K562 (cell line): ENCODE results near the gene ARSK. TPM values are rescaled to one million over a fixed set of nuclear protein-coding genes. Genes with fewer than 3 reads are reported as not detected.
A peak's percentile ranks its signal among the peaks of the same experiment; 100 is the strongest.

ENCODE experiments used
- ATAC-seq: fragments of 200-7000 bp; cut with Tn5 transposase; 3 replicates; pipeline ENCODE4 v1.9.1; 2020; ENCODE audit warnings: moderate library complexity
- Bru-seq: library from RNA; stranded (reverse); fragments of 400-500 nt; gene quantifications from one replicate; lab custom pipeline; 2021; lab: Mats Ljungman, UMichigan
- BruChase-seq, 2 experiments: library from RNA; stranded (reverse); fragments of 400-500 nt; gene quantifications; one replicate each; lab custom pipeline; 2021; lab: Mats Ljungman, UMichigan
- BruUV-seq: library from RNA; stranded (reverse); fragments of 400-500 nt; replicated peaks from 2 replicates; lab custom pipeline; 2021; lab: Mats Ljungman, UMichigan
- CTCF ChIA-PET: fragments of 300-600 bp; formaldehyde crosslinking; extraction: SDS; loops from one replicate; lab custom pipeline; 2021; ENCODE audit warnings: low intra/inter-chr PET ratio; lab: Yijun Ruan, JAX
- POLR2A ChIA-PET: fragments of 300-600, 350-650 bp; sonication (Branson Sonifier 250); formaldehyde crosslinking; extraction: SDS; loops from one replicate; lab custom pipeline; 2021; ENCODE audit warnings: antibody characterized with exemption, inconsistent platforms; lab: Yijun Ruan, JAX
- DNase-seq, 4 experiments: peaks; one replicate each; pipeline versions ENCODE4 v3.0.0 to v3.0.0-alpha.2; 2011 to 2018; ENCODE audit warnings: low spot score in 3 of 4, mixed read lengths in 3 of 4; ENCODE audit errors: extremely low read depth in 1 of 4
- FAIRE-seq: peaks from 2 replicates; lab custom pipeline; 2011; peaks lifted over from hg19 to GRCh38; lab: Jason Lieb, UNC
- H2AFZ ChIP-seq: 2 replicates; pipeline ENCODE4 v1.6.0; 2011; ENCODE audit warnings: low read depth, low read length, control low read depth, inconsistent platforms
- H3K27ac ChIP-seq: fragments of 200-600 bp; 3 replicates; pipeline ENCODE4 v1.8.0; 2011; ENCODE audit warnings: low read depth, mild to moderate bottlenecking, control low read depth, inconsistent platforms, low read length, moderate library complexity, mixed read lengths; ENCODE audit errors: extremely low read depth
- H3K27me3 ChIP-seq, 2 experiments: fragments of 300-600 bp in 1 of 2; 2 replicates in 1 of 2; 3 replicates in 1 of 2; pipeline versions ENCODE4 v1.6.0 to v1.8.0; 2011; ENCODE audit warnings: inconsistent platforms in 2 of 2, low read length in 2 of 2, mild to moderate bottlenecking in 1 of 2, mixed read lengths in 1 of 2, moderate library complexity in 1 of 2; ENCODE audit not compliant: control insufficient read depth in 2 of 2, insufficient read depth in 2 of 2
- H3K36me3 ChIP-seq: fragments of 300-600 bp; 3 replicates; pipeline ENCODE4 v1.8.0; 2011; ENCODE audit warnings: mild to moderate bottlenecking, low read length, inconsistent platforms; ENCODE audit not compliant: control insufficient read depth, insufficient read depth
- H3K4me1 ChIP-seq, 2 experiments: fragments of 200-600 bp in 1 of 2; replicated peaks in 1 of 2; 2 replicates in 1 of 2; 3 replicates in 1 of 2; pipeline versions ENCODE4 v1.5.1 to v1.8.0; 2011; ENCODE audit warnings: inconsistent platforms in 2 of 2, low read length in 2 of 2, mild to moderate bottlenecking in 1 of 2, mixed read lengths in 1 of 2, moderate library complexity in 1 of 2; ENCODE audit not compliant: control insufficient read depth in 2 of 2, insufficient read depth in 2 of 2
- H3K4me2 ChIP-seq: 2 replicates; pipeline ENCODE4 v1.6.1; 2011; ENCODE audit warnings: low read length, control low read depth, inconsistent platforms, mixed read lengths; ENCODE audit not compliant: insufficient read depth
- H3K4me3 ChIP-seq: fragments of 200-600 bp; sonication (generic), shearing (Covaris generic); 2 replicates; pipeline ENCODE4 v1.5.1; 2016; ENCODE audit warnings: control low read depth, inconsistent platforms
- H3K79me2 ChIP-seq: fragments of 200-600 bp; 3 replicates; pipeline ENCODE4 v1.8.0; 2011; ENCODE audit warnings: low read length, inconsistent platforms; ENCODE audit not compliant: control insufficient read depth, insufficient read depth
- H3K9ac ChIP-seq, 2 experiments: 2 replicates each; pipeline versions ENCODE4 v1.6.0 to v1.6.1; 2011; ENCODE audit warnings: low read depth in 2 of 2, low read length in 2 of 2, control low read depth in 1 of 2, inconsistent platforms in 1 of 2, mild to moderate bottlenecking in 1 of 2, mixed read lengths in 1 of 2; ENCODE audit not compliant: insufficient read depth in 1 of 2
- H3K9me1 ChIP-seq: one replicate; pipeline ENCODE4 v1.6.0; 2011; ENCODE audit warnings: inconsistent platforms, mild to moderate bottlenecking, low read length, moderate library complexity; ENCODE audit not compliant: control insufficient read depth, insufficient read depth
- H3K9me3 ChIP-seq: replicated peaks from 2 replicates; pipeline ENCODE4 v1.5.1; 2011; ENCODE audit warnings: low read depth, low read length, inconsistent platforms; ENCODE audit not compliant: control insufficient read depth, insufficient read depth
- H4K20me1 ChIP-seq: replicated peaks from 2 replicates; pipeline ENCODE4 v1.6.1; 2011; ENCODE audit warnings: low read length, inconsistent platforms, mixed read lengths; ENCODE audit not compliant: control insufficient read depth, insufficient read depth
- CBX3 ChIP-seq, 2 experiments: IDR thresholded peaks; 1 replicate in 1 of 2; 2 replicates in 1 of 2; pipeline ENCODE4 v1.6.1; 2012; ENCODE audit warnings: inconsistent platforms in 2 of 2, low read length in 2 of 2, borderline replicate concordance in 1 of 2, control low read depth in 1 of 2
- GATAD2A ChIP-seq: fragments of 450-650 bp; IDR thresholded peaks from 2 replicates; pipeline ENCODE4 v1.6.1; 2017
- MEIS2 ChIP-seq: fragments of 450-650 bp; IDR thresholded peaks from 2 replicates; pipeline ENCODE4 v1.6.1; 2014; ENCODE audit warnings: mild to moderate bottlenecking; ENCODE audit not compliant: partially characterized antibody
- NCOA6 ChIP-seq: fragments of 450-650 bp; IDR thresholded peaks from 2 replicates; pipeline ENCODE4 v1.6.1; 2017; ENCODE audit warnings: mild to moderate bottlenecking
- NR3C1 ChIP-seq: sonication (generic); formaldehyde crosslinking; IDR thresholded peaks from 2 replicates; pipeline ENCODE4 v1.8.1; 2022; ENCODE audit warnings: missing genetic modification reagents
- NUFIP1 ChIP-seq: fragments of 450-650 bp; IDR thresholded peaks from 2 replicates; pipeline ENCODE4 v1.6.1; 2018; ENCODE audit not compliant: partially characterized antibody
- RBBP5 ChIP-seq: fragments of 200-600 bp; sonication (generic); IDR thresholded peaks from 2 replicates; pipeline ENCODE4 v1.6.1; 2012; ENCODE audit warnings: borderline replicate concordance, mild to moderate bottlenecking, low read length, control low read depth, inconsistent platforms; ENCODE audit not compliant: insufficient read depth, poor library complexity, severe bottlenecking
- SMARCB1 ChIP-seq: IDR thresholded peaks from 2 replicates; pipeline ENCODE4 v1.6.1; 2011; ENCODE audit warnings: improper control_type of control experiment, low read depth; ENCODE audit not compliant: insufficient read length
- SMC3 ChIP-seq: conservative IDR thresholded peaks from 2 replicates; pipeline ENCODE4 v1.6.1; 2011; ENCODE audit warnings: low read depth, low read length, improper control_type of control experiment; ENCODE audit not compliant: insufficient read depth
- SNRNP70 ChIP-seq: fragments of 200-400 bp; formaldehyde crosslinking; optimal IDR thresholded peaks from 2 replicates; pipeline ENCODE3; 2017; ENCODE audit warnings: low read depth, low read length
- SREBF2 ChIP-seq: sonication (generic); formaldehyde crosslinking; IDR thresholded peaks from 2 replicates; pipeline ENCODE4 v1.4.0; 2020; ENCODE audit warnings: mild to moderate bottlenecking, missing genetic modification reagents
- SUPT5H ChIP-seq: fragments of 450-650 bp; IDR thresholded peaks from 2 replicates; pipeline ENCODE4 v1.6.1; 2016
- TFAM ChIP-seq: fragments of 250-450 bp; sonication (Bioruptor Pico); conservative IDR thresholded peaks from 2 replicates; pipeline ENCODE4 v1.5.0; 2021; ENCODE audit warnings: mild to moderate bottlenecking, moderate library complexity
- ZNF12 ChIP-seq: sonication (generic); formaldehyde crosslinking; IDR thresholded peaks from 2 replicates; pipeline ENCODE4 v1.4.0; 2020; ENCODE audit warnings: mild to moderate bottlenecking, missing genetic modification reagents
- WGBS: fragments of 100-300 bp; shearing (Covaris generic); methylation state at CpG from one replicate; pipeline ENCODE4 v1.1.6; 2016; ENCODE audit warnings: low coverage, mixed read lengths; ENCODE audit not compliant: insufficient coverage; ENCODE audit errors: missing lambda C conversion rate; 5-methylcytosine and 5-hydroxymethylcytosine counted together
- in situ Hi-C: fragments of 300-500 bp; cut with MboI; formaldehyde crosslinking; loops from 4 replicates; pipeline ENCODE4 v1.15.0; 2018; ENCODE audit warnings: inconsistent platforms, mixed read lengths
- intact Hi-C: fragments of 100-400 bp; cut with micrococcal nuclease; formaldehyde crosslinking; loops from 2 replicates; pipeline ENCODE4 v1.14.2; 2022
- long read RNA-seq, 3 experiments: library from polyadenylated mRNA in 2 of 3; library from RNA in 1 of 3; unstranded in 2 of 3; stranded (forward) in 1 of 3; transcript quantifications; one replicate each; pipeline ENCODE4 v2.0.0, GENCODE V29; 2019 to 2022
- polyA minus RNA-seq, 3 experiments: library from RNA; depleted of rRNA, polyadenylated mRNA; stranded (reverse); fragments of >200 nt; gene quantifications; 2 replicates each; pipeline ENCODE4 v1.2.3, GENCODE V29; 2011
- polyA plus RNA-seq, 8 experiments: library from polyadenylated mRNA; depleted of rRNA in 4 of 8; stranded (reverse) in 5 of 8; unstranded in 3 of 8; fragments of >200 nt; fragmentation: Nextera tagmentation in 2 of 8; fragmentation: Illumina TruSeq in 1 of 8; extraction: Ambion mirVana in 2 of 8; extraction: Trizol in 1 of 8; gene quantifications; 2 replicates each; pipeline versions ENCODE4 v1.2.1 to v1.2.3, GENCODE V29; 2011 to 2014; ENCODE audit warnings: inconsistent platforms in 1 of 8, missing spikeins in 1 of 8
- total RNA-seq, 7 experiments: library from RNA; depleted of rRNA in 6 of 7; stranded (reverse); fragments of >200 nt in 6 of 7; fragmentation: Illumina TruSeq in 2 of 7; extraction: Trizol in 2 of 7; gene quantifications; 2 replicates each; pipeline versions ENCODE4 v1.2.1 to v1.2.3, GENCODE V29; 2011 to 2021; ENCODE audit warnings: low replicate concordance in 1 of 7

The ARSK gene, protein sequence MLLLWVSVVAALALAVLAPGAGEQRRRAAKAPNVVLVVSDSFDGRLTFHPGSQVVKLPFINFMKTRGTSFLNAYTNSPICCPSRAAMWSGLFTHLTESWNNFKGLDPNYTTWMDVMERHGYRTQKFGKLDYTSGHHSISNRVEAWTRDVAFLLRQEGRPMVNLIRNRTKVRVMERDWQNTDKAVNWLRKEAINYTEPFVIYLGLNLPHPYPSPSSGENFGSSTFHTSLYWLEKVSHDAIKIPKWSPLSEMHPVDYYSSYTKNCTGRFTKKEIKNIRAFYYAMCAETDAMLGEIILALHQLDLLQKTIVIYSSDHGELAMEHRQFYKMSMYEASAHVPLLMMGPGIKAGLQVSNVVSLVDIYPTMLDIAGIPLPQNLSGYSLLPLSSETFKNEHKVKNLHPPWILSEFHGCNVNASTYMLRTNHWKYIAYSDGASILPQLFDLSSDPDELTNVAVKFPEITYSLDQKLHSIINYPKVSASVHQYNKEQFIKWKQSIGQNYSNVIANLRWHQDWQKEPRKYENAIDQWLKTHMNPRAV
- total RNA-seq (2011; cell fraction: chromatin; rRNA removed; ENCODE audit: low replicate concordance), result 5.1 and 20.8 TPM in 2 replicates
- total RNA-seq (2011; cell fraction: nucleolus; rRNA removed), result 4.8 and 7.0 TPM in 2 replicates
- 9.5 and 11.5 TPM in 2 replicates for total RNA-seq (2011; cell fraction: nucleoplasm; rRNA removed)
- total RNA-seq (2014; rRNA removed) (5.2 and 6.4 TPM in 2 replicates), total RNA-seq (2014; rRNA removed; fragmentation: Illumina TruSeq; extraction: Trizol) (6.8 and 7.7 TPM in 2 replicates), total RNA-seq (2015; rRNA removed; fragmentation: Illumina TruSeq; extraction: Trizol) (7.1 and 8.0 TPM in 2 replicates), total RNA-seq (2021) (5.5 and 6.1 TPM in 2 replicates), polyA plus RNA-seq (2011; rRNA removed) (6.6 and 9.4 TPM in 2 replicates), polyA plus RNA-seq (2014; fragmentation: Illumina TruSeq; extraction: Trizol) (8.5 and 8.9 TPM in 2 replicates), polyA plus RNA-seq (2014; fragmentation: Nextera tagmentation; extraction: Ambion mirVana) (1 to 10 TPM; 2.7 to 2.8 TPM), polyA plus RNA-seq (2014; rRNA removed) (9.1 and 12.3 TPM in 2 replicates), polyA minus RNA-seq (2011; rRNA and poly(A)+ RNA removed) (11.8 TPM in 2 replicates), Bru-seq, nascent RNA (percentile 59 among the genes with signal in this experiment), BruChase-seq, experiment 1, labeled RNA remaining after a 2-hour chase (percentile 61 among the genes with signal in this experiment), BruChase-seq, experiment 2, labeled RNA remaining after a 6-hour chase (percentile 63 among the genes with signal in this experiment)
- 3.3 and 4.7 TPM in 2 replicates for polyA plus RNA-seq (2011; cell fraction: cytosol; rRNA removed)
- polyA plus RNA-seq (2011; cell fraction: nucleus; rRNA removed), result 2.4 and 2.5 TPM in 2 replicates
- polyA plus RNA-seq (2012), result 7.2 and 7.4 TPM in 2 replicates
- 2.9 and 4.4 TPM in 2 replicates for polyA minus RNA-seq (2011; cell fraction: cytosol; rRNA and poly(A)+ RNA removed)
- 5.5 and 8.1 TPM in 2 replicates for polyA minus RNA-seq (2011; cell fraction: nucleus; rRNA and poly(A)+ RNA removed)
- long read RNA-seq, experiment 1, transcript ARSK-202 (2 exons, 1,088 nt), result major isoform, 21 of 36 reads
- long read RNA-seq, experiment 1, transcript ARSK-201 (8 exons, 3,354 nt), result minor isoform, 6 of 36 reads
- long read RNA-seq, experiment 1, partial matches to known transcripts, result 4 of 36 reads
- long read RNA-seq, experiment 1, other reads (novel, unspliced or antisense), result 4 of 36 reads
- long read RNA-seq, experiment 2, partial matches to known transcripts, result 3 of 7 reads
- long read RNA-seq, experiment 2, other reads (novel, unspliced or antisense), result 0 of 7 reads
- long read RNA-seq, experiment 3, transcript ARSK-202 (2 exons, 1,088 nt), result major isoform, 5 of 10 reads
- long read RNA-seq, experiment 3, partial matches to known transcripts, result 0 of 10 reads
- long read RNA-seq, experiment 3, other reads (novel, unspliced or antisense), result 1 of 10 reads

DNA sequence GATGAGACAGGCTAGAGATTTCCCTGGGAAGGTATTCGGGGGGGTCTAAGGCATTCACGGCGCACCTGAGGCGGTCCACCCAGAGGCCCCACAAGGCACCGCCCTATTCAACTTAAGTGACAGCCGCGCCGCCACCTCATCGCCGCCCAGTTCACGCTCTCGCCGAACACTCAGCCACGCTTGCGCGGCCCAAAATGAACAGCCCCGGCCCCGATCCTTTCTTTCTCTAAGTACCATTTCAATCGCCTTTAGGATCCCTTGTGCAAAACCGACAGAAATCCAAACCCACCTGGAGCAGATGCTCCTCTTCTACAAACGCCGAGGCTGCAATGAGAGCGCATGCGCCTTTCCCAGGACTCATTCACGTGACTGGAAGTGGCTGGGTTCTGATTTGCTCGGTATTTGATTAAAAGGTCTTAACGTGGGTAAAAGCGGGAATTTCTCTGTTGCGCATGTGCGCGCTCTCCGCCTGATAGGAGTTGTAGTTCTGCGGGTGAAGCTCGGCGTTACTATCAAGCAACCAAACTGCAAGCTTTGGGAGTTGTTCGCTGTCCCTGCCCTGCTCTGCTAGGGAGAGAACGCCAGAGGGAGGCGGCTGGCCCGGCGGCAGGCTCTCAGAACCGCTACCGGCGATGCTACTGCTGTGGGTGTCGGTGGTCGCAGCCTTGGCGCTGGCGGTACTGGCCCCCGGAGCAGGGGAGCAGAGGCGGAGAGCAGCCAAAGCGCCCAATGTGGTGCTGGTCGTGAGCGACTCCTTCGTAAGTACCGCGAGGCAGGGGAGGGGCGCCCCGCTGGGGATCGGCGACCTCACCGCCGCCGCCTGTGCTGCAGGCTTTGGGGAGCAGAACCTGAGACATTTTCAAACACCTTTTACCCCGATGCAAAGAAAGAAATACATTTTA lies at the start of gene ARSK, which contains the start of gene SKIC3:
ARSK (plus strand) TSS at position 455 of the 902 bp plus-strand sequence; CDS start at position 633, 178 bp downstream.
SKIC3 (minus strand) TSS at position 331 of the 902 bp plus-strand sequence. CDS start 7,827 bp downstream, outside the sequence.
- Histone ChIP-seq H3K4me1 (peaks cover 7 to 15% of the 10 kb centered on the region in 2 experiments; a peak in 4 of 5 replicates), H3K79me2 (peaks cover 52% of the 10 kb centered on the region), H3K9ac (peak within 1 kb of the TSS; percentile 79 to 94), H3K9me3 (no peaks in the 10 kb centered on the region), H4K20me1 (no peaks in the 10 kb centered on the region), H3K36me3 (peaks cover 16% of the 10 kb centered on the region; the same call in 2 of the 3 replicates), H3K27ac (peak within 1 kb of the TSS; percentile 84), H3K4me3 (peak within 1 kb of the TSS; percentile 66), H3K9me1 (no peaks in the 10 kb centered on the region), H3K4me2 (peak within 1 kb of the TSS; percentile 97), H2AFZ (peak within 1 kb of the TSS; percentile 97), H3K27me3 (no peaks in the 10 kb centered on the region)
- intact Hi-C loops, result loop anchor here (1.0 to 10.0 kb wide), 3 partner anchors 91 to 290 kb away; partner anchors contain the start of gene RFESD
- under 1% methylated on average over 61 of the region's 63 CpGs for WGBS
- ATAC-seq (peak; percentile 92), FAIRE-seq (peak; percentile 98), DNase-seq (peak; percentile 86 to 98 (median 92))
- ChIA-PET POLR2A (interaction anchor here (0.6 to 1.6 kb wide), 9 partner anchors 9 to 371 kb away, joined by 3 to 9 read pairs (median 4); no protein-coding TSS in a partner anchor), CTCF (interaction anchor here (0.7 to 1.2 kb wide), 2 partner anchors 90 to 202 kb away, joined by 3 to 4 read pairs; no protein-coding TSS in a partner anchor)
- TSS peak; percentile 59 for BruUV-seq
- in situ Hi-C loops, result no loop called here
- TF ChIP-seq CBX3 (IDR thresholded peaks at IDR 0.05; ENCODE audit: borderline replicate concordance in 1 of 2, low read length in 2 of 2) (no peak), GATAD2A (no peak), SREBF2 (CRISPR knock-in tag) (no peak), SUPT5H (peak; percentile 84), SMC3 (no peak), SMARCB1 (no peak), NUFIP1 (no peak), RBBP5 (peak; percentile 80), NCOA6 (no peak), MEIS2 (peak; percentile 85), TFAM (no peak), NR3C1 (CRISPR knock-in tag) (no peak), SNRNP70 (no peak), ZNF12 (CRISPR knock-in tag) (0 out of 2 replicates have a peak, but pooled peaks have one; percentile 16)
